Motor neuron (in vitro differentiated cells): ENCODE data around the gene PEF1. TPM values are rescaled to one million over a fixed set of nuclear protein-coding genes. Genes with fewer than 3 reads are reported as not detected.
"Not testable (repeated sequence)": the region's sequence is repeated elsewhere in the genome, so short reads cannot be mapped to it uniquely, and the experiment has no call there.

Experiments
- ATAC-seq, 8 experiments: fragments of 200-7000 bp; cut with Tn5 transposase; replicated peaks in 6 of 8; 2 replicates each; pipeline ENCODE4 v1.8.0; 2021; ENCODE audit warnings: mild to moderate bottlenecking in 8 of 8, moderate library complexity in 8 of 8
- H3K27ac ChIP-seq, 2 donors: fragments of 250-450 bp; sonication (Bioruptor Pico); 2 replicates each; pipeline ENCODE4 v1.9.0; 2021; ENCODE audit warnings: antibody characterized with exemption in 2 of 2, mild to moderate bottlenecking in 2 of 2, moderate library complexity in 1 of 2
- H3K4me1 ChIP-seq, 2 donors: fragments of 250-450 bp; sonication (Bioruptor Pico); replicated peaks in 1 of 2; 2 replicates each; pipeline ENCODE4 v1.6.1; 2021; ENCODE audit warnings: antibody characterized with exemption in 2 of 2, mild to moderate bottlenecking in 2 of 2, moderate library complexity in 1 of 2
- H3K4me3 ChIP-seq, 5 donors: fragments of 250-450 bp; sonication (Bioruptor Pico); 2 replicates each; pipeline ENCODE4 v1.9.0; 2021; ENCODE audit warnings: antibody characterized with exemption in 5 of 5, mild to moderate bottlenecking in 5 of 5, moderate library complexity in 4 of 5
- WGBS, 10 experiments: fragments of 450-650 bp; shearing (Covaris generic); methylation state at CpG; one replicate each; pipeline ENCODE4 v1.0.0; 2022; 5-methylcytosine and 5-hydroxymethylcytosine counted together
- in situ Hi-C, 9 experiments: fragments of 400-800 bp; cut with MboI; loops; one replicate each; pipeline ENCODE4 v1.15.0; 2021; ENCODE audit warnings: low sequenced_read_pairs in 9 of 9, low pct_unique_long_range_greater_than_20kb in 2 of 9; ENCODE audit not compliant: unreplicated experiment in 9 of 9
- total RNA-seq, 8 experiments: library from RNA; unstranded; fragments of 300-600 nt; gene quantifications; 2 replicates each; pipeline versions ENCODE4 v1.2.3 to v1.2.4, GENCODE V29; 2022

The PEF1 gene
- total RNA-seq, 8 experiments from 2014 or later: 43.2 to 79.6 (median 54.5) TPM

DNA sequence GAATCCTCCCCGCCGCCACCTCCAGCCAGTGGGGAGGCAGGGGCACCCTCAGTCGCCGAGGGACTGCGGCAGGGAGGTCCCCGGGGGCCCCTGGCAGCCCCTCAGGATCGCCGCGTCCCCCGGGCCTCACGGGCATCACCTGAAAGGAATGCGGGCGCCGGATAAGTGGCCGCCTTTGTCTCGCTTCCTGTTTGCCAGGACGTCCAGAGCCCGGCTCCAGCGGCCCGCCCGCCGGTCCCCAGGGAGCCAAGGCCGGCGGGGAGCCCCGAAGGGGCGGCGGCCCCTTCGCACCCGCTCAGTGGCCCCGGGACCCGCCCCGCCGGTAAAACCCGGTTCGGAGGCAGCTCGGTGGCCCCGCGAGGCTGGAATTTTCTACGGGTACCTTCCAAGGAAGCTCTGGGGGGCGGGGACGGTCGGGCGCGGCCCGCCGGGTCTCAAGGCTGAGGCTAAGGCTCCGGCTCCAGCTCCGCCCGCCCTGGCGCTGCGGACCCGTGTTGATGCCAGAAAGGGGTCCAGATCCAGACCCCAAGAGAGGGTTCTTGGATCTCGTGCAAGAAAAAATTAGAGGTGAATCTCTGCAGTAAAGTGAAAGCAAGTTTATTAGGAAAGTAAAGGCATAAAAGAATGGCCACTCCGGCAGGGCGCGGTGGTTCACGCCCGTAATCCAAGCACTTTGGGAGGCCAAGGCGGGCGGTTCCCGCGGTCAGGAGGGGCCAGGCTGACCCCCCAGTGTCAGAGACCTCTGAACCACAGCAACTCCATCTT, 55.7 kb downstream of the PEF1 start:
- peak in 3 of 8 experiments; percentile 8 to 27 (median 18) for ATAC-seq
- H3K27ac ChIP-seq: no peak overlapping the region
- in situ Hi-C loops: no loop called here

DNA sequence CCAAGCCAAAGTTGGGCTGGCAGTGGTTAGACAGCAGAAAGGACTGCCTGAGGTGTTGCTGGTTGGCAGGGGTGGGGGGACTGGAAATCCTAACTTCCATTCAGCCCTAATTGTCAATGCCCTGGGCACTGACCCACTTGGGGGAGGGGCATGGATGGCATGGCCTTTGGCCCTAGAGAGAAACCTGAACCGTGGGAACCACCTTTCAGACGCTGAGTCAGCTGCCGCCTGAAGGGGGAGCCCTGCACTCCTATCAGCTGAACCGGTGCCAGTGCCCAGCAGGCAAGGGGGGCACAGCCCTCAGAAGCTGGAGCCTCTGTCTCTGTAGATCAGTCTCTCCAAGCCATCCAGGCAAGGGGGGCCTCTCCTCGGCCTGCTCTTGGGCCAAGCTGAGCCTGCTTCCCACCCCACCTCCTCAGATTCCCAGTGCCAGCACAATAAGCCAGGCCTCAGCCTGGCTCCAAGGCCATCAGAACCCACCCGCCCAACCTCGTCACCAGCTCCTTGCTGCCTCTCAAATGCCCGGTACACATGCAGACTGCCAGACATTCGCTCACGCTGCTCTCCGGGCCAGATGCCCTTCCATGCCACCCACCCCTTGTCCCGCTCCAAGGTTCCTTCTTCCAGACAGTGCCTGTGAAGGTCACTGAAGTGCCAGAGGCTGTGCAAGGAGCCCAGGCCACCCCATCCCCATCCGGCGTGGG, 56.8 kb downstream of the PEF1 start:
- ATAC-seq: peak in 5 of 8 experiments; percentile 7 to 65 (median 34)
- WGBS, 10 experiments: 20 to 100% (median 55%) methylated on average over 1 to 10 of the region's 14 CpGs; no CpG with 5 or more reads in 5 of the 10 experiments
- Histone ChIP-seq H3K4me3 (no peak overlapping the region), H3K27ac (no peak overlapping the region), H3K4me1 (peaks cover 0 to 10% of the 10 kb centered on the region in 2 donors)
- in situ Hi-C loops: no loop called here

More for the DNA sequence above, 55.7 kb downstream of the PEF1 start:
- no peak overlapping the region for H3K4me3 ChIP-seq
- H3K4me1 ChIP-seq: peaks cover 0 to 6% of the 10 kb centered on the region in 2 donors
- WGBS, 10 experiments: 14 to 85% (median 47%) methylated on average over 3 to 20 of the region's 62 CpGs; no CpG with 5 or more reads in 2 of the 10 experiments

DNA sequence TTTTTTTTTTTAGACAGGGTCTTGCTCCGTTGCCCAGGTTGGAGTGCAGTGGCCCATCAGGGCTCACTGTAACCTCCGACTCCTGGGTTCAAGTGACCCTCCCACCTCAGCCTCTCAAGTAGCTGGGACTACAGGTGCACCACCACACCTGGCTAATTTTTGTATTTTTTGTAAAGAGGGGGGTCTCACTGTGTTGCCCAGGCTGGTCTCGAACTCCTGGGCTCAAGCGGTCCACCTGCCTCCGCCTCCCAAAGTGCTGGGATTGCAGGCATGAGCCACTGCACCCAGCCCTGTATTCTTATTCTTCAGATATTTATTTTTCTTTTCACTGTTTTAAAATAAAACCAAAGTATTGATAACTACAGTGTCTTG, 57.4 kb downstream of the PEF1 start:
- H3K27ac ChIP-seq, ATAC-seq, H3K4me1 ChIP-seq, in situ Hi-C loops, H3K4me3 ChIP-seq: not testable (repeated sequence)
- 88 to 100% (median 94%) methylated on average over 1 to 5 of the region's 5 CpGs; no CpG with 5 or more reads in 3 of the 10 experiments for WGBS, 10 experiments

DNA sequence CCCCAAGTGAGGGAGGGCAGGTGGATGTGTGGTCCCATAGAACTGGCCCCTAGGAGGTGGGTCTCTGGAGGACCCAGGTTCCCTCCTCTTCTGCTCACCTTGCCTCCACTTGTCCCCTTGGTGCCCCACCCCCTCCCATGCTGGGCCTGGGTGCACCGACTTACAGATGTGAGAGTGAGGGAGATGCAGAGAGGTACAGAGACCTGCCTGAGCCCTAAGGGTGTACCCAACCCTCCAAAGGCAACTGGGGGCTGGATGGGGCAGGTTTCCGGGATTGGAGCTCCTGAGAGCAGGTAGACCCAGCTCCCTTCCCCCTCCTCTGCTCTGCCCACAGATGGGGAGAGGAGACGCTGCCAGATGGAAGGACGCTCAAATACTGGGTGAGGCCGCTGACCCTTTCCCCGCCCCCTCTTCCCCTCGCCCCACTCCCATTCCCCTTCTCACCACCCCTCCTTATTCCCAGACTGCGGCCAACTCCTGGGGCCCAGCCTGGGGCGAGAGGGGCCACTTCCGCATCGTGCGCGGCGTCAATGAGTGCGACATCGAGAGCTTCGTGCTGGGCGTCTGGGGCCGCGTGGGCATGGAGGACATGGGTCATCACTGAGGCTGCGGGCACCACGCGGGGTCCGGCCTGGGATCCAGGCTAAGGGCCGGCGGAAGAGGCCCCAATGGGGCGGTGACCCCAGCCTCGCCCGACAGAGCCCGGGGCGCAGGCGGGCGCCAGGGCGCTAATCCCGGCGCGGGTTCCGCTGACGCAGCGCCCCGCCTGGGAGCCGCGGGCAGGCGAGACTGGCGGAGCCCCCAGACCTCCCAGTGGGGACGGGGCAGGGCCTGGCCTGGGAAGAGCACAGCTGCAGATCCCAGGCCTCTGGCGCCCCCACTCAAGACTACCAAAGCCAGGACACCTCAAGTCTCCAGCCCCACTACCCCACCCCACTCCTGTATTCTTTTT, 58.0 kb downstream of the PEF1 start:
- H3K4me1 ChIP-seq: peaks cover 0 to 10% of the 10 kb centered on the region in 2 donors
- in situ Hi-C loops: no loop called here
- no peak overlapping the region for H3K4me3 ChIP-seq
- no peak overlapping the region for H3K27ac ChIP-seq
- ATAC-seq: peak in 1 of 8 experiments; percentile 9
- 73 to 97% (median 89%) methylated on average over 3 to 13 of the region's 47 CpGs; no CpG with 5 or more reads in 7 of the 10 experiments for WGBS, 10 experiments

DNA sequence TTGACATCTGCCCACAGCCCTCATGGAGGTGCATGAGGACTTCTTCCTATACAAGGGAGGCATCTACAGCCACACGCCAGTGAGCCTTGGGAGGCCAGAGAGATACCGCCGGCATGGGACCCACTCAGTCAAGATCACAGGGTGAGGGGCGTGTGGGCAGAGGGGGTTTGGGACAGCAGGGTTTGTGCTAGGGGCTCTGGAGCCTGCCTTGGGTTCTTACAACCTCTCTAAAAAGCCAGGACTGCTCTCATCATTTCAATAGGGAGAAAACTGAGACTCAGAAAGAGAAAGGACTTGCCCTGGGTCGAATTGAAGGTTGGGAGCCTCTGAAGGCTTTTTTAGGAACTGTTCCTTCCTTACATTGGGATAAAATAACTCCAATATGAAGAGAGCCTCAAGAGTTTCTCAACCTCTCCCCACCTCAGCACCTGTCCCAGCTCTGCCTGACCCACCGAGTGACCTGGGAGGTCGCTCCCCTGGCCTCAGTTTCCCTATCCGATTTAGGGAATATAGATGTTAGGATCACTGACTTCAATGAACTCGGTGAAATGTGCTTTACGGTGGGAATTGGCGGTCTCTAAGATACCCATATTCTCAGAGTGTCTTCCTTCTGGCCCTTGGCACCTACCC, 58.8 kb downstream of the PEF1 start:
- in situ Hi-C loops: no loop called here
- peaks cover 0 to 10% of the 10 kb centered on the region in 2 donors for H3K4me1 ChIP-seq
- no peak overlapping the region for H3K4me3 ChIP-seq
- no peak for ATAC-seq
- H3K27ac ChIP-seq: no peak overlapping the region
- 60 to 100% (median 73%) methylated on average over 1 to 9 of the region's 11 CpGs; no CpG with 5 or more reads in 3 of the 10 experiments for WGBS, 10 experiments

- H3K27ac ChIP-seq: no peak overlapping the region
- ATAC-seq: no peak
- WGBS, 10 experiments: 75 to 100% (median 85%) methylated on average over 1 to 22 of the region's 27 CpGs; no CpG with 5 or more reads in 3 of the 10 experiments
- no peak overlapping the region for H3K4me3 ChIP-seq
- peaks cover 0 to 14% of the 10 kb centered on the region in 2 donors for H3K4me1 ChIP-seq
- in situ Hi-C loops: no loop called here
These were observed 59.6 kb downstream of the PEF1 start for GRCh38 chr1:31584869-31585735.

DNA sequence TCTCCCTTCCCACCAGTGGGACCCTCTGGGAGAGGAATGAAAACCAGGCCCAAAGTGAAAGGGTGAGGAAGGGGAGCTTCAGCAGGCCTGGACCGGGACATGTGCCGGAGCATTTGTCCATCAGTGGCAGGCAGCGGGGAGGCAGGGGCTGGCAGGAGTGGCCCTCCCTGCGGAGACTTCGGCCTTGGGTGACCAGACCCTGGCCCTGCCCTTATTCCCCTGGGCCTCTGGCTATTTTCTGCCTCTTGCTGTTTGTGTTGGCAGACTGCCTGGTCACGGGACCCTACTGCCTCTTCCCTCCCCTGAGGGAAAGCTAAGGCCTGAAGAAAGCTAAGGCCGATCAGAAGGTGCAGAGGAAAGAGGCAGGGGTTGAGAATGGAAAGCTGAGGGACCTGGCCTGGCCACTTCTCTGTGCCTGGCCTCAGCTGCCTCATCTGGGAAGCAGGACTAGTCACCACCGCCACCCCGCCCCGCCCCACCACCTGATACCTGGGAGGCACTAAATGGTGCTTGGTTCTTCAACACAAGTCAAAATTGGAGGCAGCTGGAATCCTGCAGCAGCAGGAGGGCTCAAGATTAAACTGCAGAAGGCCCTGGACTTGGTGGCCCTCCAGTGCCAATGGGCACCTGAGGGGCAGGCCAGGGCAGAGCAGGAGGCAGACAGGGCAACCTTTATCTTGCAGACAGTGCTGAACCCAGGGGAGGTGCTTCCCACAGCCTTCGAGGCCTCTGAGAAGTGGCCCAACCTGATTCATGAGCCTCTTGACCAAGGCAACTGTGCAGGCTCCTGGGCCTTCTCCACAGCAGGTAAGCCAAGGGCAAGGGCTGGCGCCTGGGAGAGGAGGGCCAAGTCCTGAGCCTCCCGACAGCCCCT, 60.4 kb downstream of the PEF1 start:
- peaks cover 3 to 22% of the 10 kb centered on the region in 2 donors for H3K4me1 ChIP-seq
- H3K27ac ChIP-seq: no peak overlapping the region
- 26 to 83% (median 71%) methylated on average over 1 to 8 of the region's 13 CpGs; no CpG with 5 or more reads in 3 of the 10 experiments for WGBS, 10 experiments
- no peak overlapping the region for H3K4me3 ChIP-seq
- peak; percentile 46 to 87 (median 69) for ATAC-seq
- in situ Hi-C loops: no loop called here

- in situ Hi-C loops: no loop called here
- H3K27ac ChIP-seq: no peak overlapping the region
- H3K4me3 ChIP-seq: no peak overlapping the region
- 40 to 100% (median 81%) methylated on average over 2 to 13 of the region's 16 CpGs; no CpG with 5 or more reads in 2 of the 10 experiments for WGBS, 10 experiments
- no peak for ATAC-seq
- H3K4me1 ChIP-seq: peaks cover 3 to 23% of the 10 kb centered on the region in 2 donors
These were observed 61.3 kb downstream of the PEF1 start for GRCh38 chr1:31583082-31583994.

DNA sequence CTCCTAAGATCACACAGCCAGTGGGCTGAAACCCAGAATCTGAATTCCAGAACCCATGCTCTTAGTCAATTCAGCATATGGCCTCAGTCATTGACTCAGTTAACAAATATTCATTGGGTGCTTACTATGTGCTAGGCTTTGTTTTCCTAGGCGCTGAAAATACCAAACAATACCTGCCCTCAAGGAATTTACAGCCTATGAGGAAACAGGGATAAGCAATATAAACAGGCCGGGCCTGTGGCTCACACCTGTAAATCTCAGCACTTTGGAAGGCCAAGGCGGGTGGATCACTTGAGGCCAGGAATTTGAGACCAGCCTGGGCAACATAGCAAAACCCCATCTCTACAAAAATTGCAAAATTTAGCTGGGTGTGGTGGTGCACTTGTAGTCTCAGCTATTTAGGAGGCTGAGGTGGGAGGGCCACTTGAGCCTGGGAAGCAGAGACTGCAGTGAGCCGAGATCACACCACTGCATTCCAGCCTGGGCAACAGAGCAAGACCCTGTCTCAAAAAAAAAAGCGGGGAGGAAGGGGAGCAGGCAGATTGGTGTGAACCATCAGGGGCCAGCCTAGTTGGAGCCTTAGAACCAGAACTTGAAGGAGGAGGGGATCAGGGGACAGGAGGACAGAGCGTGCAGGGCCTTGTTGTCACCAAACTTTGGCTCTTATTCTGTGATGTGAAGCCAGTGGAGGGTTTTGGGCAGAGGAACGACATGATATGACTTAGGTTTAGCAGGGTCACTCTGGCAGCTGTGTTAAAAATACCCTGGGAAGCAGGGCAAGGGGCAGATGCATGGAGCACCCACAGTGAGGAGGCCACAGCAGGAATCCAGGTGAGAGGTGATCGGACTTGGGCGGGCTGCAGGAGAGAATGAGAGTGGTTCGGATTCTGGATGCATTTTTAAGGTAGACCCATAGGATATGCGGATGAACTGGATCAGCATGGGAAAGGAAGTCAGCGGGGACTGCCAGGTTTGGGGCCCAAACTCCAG, 62.6 kb downstream of the PEF1 start:
- no peak for ATAC-seq
- peaks cover 3 to 23% of the 10 kb centered on the region in 2 donors for H3K4me1 ChIP-seq
- 60 to 100% (median 75%) methylated on average over 1 to 12 of the region's 12 CpGs; no CpG with 5 or more reads in 1 of the 10 experiments for WGBS, 10 experiments
- no peak overlapping the region for H3K4me3 ChIP-seq
- in situ Hi-C loops: no loop called here
- H3K27ac ChIP-seq: no peak overlapping the region
